K562 (cell line): Measurements from ENCODE around the gene HSPB7. TPM values are rescaled to one million over a fixed set of nuclear protein-coding genes. Genes with fewer than 3 reads are reported as not detected.

Experiments used
- ARID4B ChIP-seq: sonication (generic); formaldehyde crosslinking; IDR thresholded peaks from 2 replicates; pipeline ENCODE4 v1.8.0; 2022; ENCODE audit warnings: mild to moderate bottlenecking, missing genetic modification reagents
- CBFA2T2 ChIP-seq: fragments of 450-650 bp; conservative IDR thresholded peaks from 2 replicates; pipeline ENCODE4 v1.6.1; 2017; ENCODE audit warnings: mild to moderate bottlenecking
- ETS1 ChIP-seq: conservative IDR thresholded peaks from 2 replicates; pipeline ENCODE4 v1.6.1; 2011; ENCODE audit warnings: low read depth, mild to moderate bottlenecking, low read length; ENCODE audit not compliant: control insufficient read depth
- JUND ChIP-seq, 2 experiments: IDR thresholded peaks; 2 replicates in 1 of 2; 3 replicates in 1 of 2; pipeline ENCODE4 v1.6.1; 2011; ENCODE audit warnings: borderline replicate concordance in 2 of 2, low read depth in 2 of 2, low read length in 2 of 2, improper control_type of control experiment in 1 of 2, missing biosample characterization in 1 of 2, missing genetic modification characterization in 1 of 2, missing genetic modification reagents in 1 of 2
- KDM1A ChIP-seq, 2 experiments: fragments of 450-650 bp; IDR thresholded peaks; 2 replicates each; pipeline ENCODE4 v1.6.1; 2016; ENCODE audit warnings: mild to moderate bottlenecking in 2 of 2
- MAFF ChIP-seq: IDR thresholded peaks from 2 replicates; pipeline ENCODE4 v1.6.1; 2012; ENCODE audit warnings: low read length, improper control_type of control experiment
- MBD2 ChIP-seq: sonication (generic); IDR thresholded peaks from 2 replicates; pipeline ENCODE4 v1.6.1; 2016; ENCODE audit warnings: low read depth, borderline replicate concordance
- ZBTB11 ChIP-seq, 3 experiments: fragments of 200-800 bp in 1 of 3; fragments of 250-450 bp in 1 of 3; fragments of 450-650 bp in 1 of 3; sonication (Bioruptor Pico) in 1 of 3; sonication (Bioruptor generic) in 1 of 3; formaldehyde crosslinking in 1 of 3; IDR thresholded peaks; 2 replicates each; pipeline versions ENCODE4 v1.6.1 to v1.8.0; 2016 to 2022; ENCODE audit warnings: mild to moderate bottlenecking in 2 of 3, missing genetic modification characterization in 2 of 3, missing compliant biosample characterization in 1 of 3, moderate library complexity in 1 of 3
- ZNF263 ChIP-seq: sonication (generic); formaldehyde crosslinking; IDR thresholded peaks from 2 replicates; pipeline ENCODE4 v1.8.0; 2022; ENCODE audit warnings: mild to moderate bottlenecking, missing genetic modification reagents, borderline replicate concordance
- ZNF592 ChIP-seq: fragments of 450-650 bp; IDR thresholded peaks from 2 replicates; pipeline ENCODE4 v1.6.1; 2017; ENCODE audit warnings: antibody characterized with exemption, mild to moderate bottlenecking
- polyA plus RNA-seq, 8 experiments: library from polyadenylated mRNA; depleted of rRNA in 4 of 8; stranded (reverse) in 5 of 8; unstranded in 3 of 8; fragments of >200 nt; fragmentation: Nextera tagmentation in 2 of 8; fragmentation: Illumina TruSeq in 1 of 8; extraction: Ambion mirVana in 2 of 8; extraction: Trizol in 1 of 8; gene quantifications; 2 replicates each; pipeline versions ENCODE4 v1.2.1 to v1.2.3, GENCODE V29; 2011 to 2014; ENCODE audit warnings: inconsistent platforms in 1 of 8, missing spikeins in 1 of 8
- total RNA-seq, 7 experiments: library from RNA; depleted of rRNA in 6 of 7; stranded (reverse); fragments of >200 nt in 6 of 7; fragmentation: Illumina TruSeq in 2 of 7; extraction: Trizol in 2 of 7; gene quantifications; 2 replicates each; pipeline versions ENCODE4 v1.2.1 to v1.2.3, GENCODE V29; 2011 to 2021; ENCODE audit warnings: low replicate concordance in 1 of 7

Gene HSPB7
- total and polyA plus RNA-seq, 9 of the 15 experiments (the other 6 are each of a cell fraction or from before 2014, with no cell fraction given) = 0.05 to 0.19 (median 0.07) TPM; not detected in 6

- peak in 1 of 3 experiments; percentile 48; a peak in 1 of 6 replicates for TF ChIP-seq ZBTB11 (CRISPR knock-in tag; IDR thresholded peaks at IDR 0.05)
- peak; percentile 52 to 55; a peak in 3 of 4 replicates for TF ChIP-seq KDM1A (IDR thresholded peaks at IDR 0.05)
- TF ChIP-seq ZNF592 = peak; percentile 95
- 0 out of 2 replicates have a peak, but pooled peaks have one; percentile 2 for TF ChIP-seq MAFF
- TF ChIP-seq ETS1 = peak; percentile 52; the same call in 1 of the 2 replicates
- TF ChIP-seq ARID4B (CRISPR knock-in tag) = peak; percentile 53
- peak; percentile 51; the same call in 1 of the 2 replicates for TF ChIP-seq ZNF263 (CRISPR knock-in tag)
- TF ChIP-seq CBFA2T2 = peak; percentile 27
- TF ChIP-seq JUND (IDR thresholded peaks at IDR 0.05; ENCODE audit: borderline replicate concordance, low read depth, low read length) = peak; percentile 23; the same call in 1 of the 2 replicates
- TF ChIP-seq JUND (tag; IDR thresholded peaks at IDR 0.05; ENCODE audit: borderline replicate concordance, low read depth, low read length) = no peak
- TF ChIP-seq MBD2 = 0 out of 2 replicates have a peak, but pooled peaks have one; percentile 7
Measured at GRCh38 chr1:16014509-16015482, 3.0 kb downstream of the HSPB7 start (continued).
